C1 segment of cervical spinal cord (tissue), 14 donors: Measurements from ENCODE around the gene BHLHE23.
A peak's percentile ranks its signal among the peaks of the same experiment; 100 is the strongest.

ENCODE experiments used
- DNase-seq, 14 donors: peaks; one replicate each; lab custom pipeline; 2025; lab: John Stamatoyannopoulos, UW

The BHLHE23 gene

DNA sequence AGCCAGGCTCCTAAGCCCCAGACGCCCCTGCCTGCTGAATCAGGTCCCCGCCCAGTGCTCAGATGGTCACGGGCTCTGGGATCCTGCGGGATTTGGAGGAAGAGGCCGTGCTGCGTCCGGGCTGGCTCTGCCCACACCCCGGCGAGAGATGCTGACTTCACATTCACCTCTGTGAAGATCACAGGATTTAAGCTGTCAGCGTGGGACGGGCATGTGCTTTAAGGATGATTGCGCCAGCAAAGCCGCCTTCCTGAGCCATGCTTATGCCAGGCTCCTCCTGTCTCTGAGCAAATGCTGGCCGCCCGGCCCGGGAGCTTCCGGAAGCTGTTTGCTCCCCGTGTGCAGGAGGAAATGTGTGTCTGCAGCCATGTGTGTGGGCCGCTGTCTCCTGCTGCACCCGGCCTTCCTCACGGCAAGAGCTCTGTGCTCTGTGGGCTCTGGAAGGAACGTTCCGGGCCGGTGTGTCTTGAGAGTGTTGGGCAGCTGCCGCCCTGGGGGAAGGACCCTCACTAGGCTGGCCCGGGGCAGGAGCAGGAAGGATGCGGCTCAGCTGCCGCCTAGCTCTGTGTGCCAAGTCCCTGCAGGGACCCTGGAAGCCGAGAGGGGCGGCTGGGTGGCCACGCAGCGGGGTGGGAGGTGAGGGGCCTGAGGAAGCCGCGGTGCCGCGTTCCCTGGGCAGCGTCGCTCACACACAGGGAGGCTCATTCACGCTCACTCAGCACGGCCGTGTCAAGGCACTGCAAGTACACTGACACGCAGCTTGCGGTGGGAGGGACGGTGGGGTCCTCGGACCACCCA, 19.0 kb upstream of the BHLHE23 start:
- peak in 1 of 14 donors; percentile 39 for DNase-seq

GRCh38 chr20:63024573-63025392, 18.0 kb upstream of the BHLHE23 start:
- DNase-seq: no peak

GRCh38 chr20:63023936-63024571, 17.3 kb upstream of the BHLHE23 start:
- DNase-seq: no peak

GRCh38 chr20:63023071-63023935, 16.5 kb upstream of the BHLHE23 start:
- no peak for DNase-seq

DNA sequence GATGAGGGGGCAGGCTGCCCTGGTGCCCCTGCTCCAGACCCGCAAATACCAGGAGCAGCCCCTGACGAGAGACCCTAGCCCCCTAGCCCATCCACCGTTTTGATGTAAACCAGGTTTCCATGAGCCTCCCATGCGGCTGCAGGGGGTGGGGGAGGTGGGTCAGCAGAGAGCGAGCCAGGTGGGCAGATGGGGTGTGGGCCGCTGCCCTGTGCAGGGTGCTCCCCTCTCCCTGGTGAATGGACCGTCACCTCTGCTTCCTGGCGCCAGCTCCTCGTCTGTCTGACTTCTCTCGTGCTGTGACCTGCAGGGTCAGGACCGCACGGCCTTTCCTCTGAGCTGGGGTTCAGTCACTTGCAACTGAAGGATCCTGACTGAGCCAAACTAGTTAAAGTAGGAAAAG, 15.7 kb upstream of the BHLHE23 start:
- DNase-seq: no peak

GRCh38 chr20:63021356-63022321, 14.9 kb upstream of the BHLHE23 start:
- DNase-seq: no peak

DNA sequence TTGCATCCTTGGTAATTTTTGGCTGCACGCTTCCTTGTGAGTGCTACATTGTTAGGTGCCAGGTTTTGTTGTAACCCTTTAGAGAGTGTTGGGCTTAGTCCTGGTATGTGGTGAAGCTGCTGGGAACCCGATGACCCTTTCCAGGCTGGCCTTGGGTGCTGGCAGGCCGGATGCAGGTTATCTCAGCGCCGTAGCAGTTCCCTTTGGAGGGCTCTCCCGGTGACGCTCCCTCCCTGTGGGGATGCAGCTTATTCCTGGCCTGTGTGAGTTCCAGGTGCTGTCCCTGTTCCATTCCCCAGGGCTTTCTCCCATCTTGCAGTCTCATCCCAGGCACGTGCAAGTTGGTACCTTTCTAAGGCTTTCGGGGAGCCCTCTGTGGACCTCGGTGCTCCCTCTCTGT, 13.9 kb upstream of the BHLHE23 start:
- no peak for DNase-seq

- no peak for DNase-seq
Observed at GRCh38 chr20:63017826-63018411, 11.2 kb upstream of the BHLHE23 start.

- DNase-seq: no peak
Observed at GRCh38 chr20:63017076-63017825, 10.5 kb upstream of the BHLHE23 start.

GRCh38 chr20:63016514-63017075, 9.8 kb upstream of the BHLHE23 start:
- no peak for DNase-seq

DNA sequence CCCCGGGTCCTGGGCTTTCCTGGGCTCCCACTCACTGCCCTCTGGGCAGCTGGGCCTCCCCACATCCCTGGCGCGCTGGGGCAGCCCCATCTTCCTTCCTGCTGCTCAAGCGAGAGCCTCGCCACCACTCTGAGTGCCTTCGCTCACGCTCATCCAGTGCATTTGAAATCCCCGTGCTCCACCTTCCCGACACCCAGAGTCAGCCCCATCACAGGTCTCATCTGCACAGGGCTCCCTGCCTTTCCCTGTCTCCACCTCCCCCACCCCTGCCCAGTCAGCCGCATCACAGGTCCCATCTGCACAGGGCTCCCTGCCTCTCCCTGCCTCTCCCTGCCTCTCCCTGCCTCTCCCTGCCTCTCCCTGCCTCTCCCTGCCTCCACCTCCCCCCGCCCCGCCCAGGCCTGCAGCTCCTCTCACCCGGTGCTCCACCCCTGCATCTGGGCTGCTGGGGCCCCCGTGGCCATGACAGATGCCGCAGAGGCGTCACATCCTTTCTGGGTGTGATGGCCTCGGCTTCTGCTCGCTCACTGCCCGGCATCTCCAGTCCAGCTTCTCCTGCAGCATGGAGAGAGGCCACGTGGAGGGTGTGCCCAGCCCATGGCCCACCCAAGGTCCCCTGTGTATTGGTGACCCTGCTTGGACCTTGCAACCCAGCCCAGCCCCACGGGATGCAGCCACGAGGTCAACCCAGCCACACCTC, 9.0 kb upstream of the BHLHE23 start:
- DNase-seq: no peak

GRCh38 chr20:63015147-63015661, 8.4 kb upstream of the BHLHE23 start:
- DNase-seq: no peak

- no peak for DNase-seq
Observed at GRCh38 chr20:63014710-63015109, 7.9 kb upstream of the BHLHE23 start.

- no peak for DNase-seq
Observed at GRCh38 chr20:63014287-63014686, 7.5 kb upstream of the BHLHE23 start.

DNA sequence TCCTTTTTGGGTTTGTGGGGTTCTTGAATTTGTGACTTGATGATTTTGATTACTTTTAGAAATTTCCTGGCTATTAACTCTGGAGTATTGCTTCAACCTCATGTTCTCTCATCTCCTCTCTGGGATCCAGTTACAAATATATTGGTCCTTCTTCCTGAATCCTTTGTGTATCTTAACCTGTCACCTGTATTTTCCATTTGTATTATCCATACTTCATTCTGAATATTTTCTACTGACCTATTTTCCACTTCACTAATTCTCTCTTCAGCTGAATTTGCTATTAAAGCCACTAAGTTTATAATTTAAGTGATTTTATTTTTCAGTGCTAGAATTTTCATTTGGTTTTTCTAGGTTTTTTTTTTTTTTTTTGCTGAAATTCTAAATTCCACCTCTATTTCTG, 6.4 kb upstream of the BHLHE23 start:
- no peak for DNase-seq

DNA sequence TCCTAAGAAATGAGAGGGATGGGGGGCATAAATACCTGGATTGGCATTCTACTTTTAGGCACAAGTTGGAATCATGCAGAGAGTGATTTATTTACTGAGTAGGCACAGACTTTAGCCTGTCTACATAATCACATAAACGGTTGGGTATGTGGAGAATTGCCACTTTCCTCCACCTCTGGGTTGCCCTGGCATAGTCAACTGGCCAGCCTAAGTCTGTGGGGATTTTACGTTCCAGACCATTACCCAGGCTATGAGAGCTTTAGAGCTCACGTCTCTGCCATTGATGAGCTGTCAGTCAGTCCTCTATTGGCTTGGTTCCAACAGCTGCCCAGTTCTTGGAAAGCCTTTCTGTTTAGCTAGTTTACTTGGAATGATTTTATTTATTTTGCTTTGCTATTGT, 5.0 kb upstream of the BHLHE23 start:
- DNase-seq: no peak

- no peak for DNase-seq
Observed at GRCh38 chr20:63009988-63010769, 3.4 kb upstream of the BHLHE23 start.
